RPMI7951 (cell line): Measurements from ENCODE around the gene RSPRY1. TPM values are rescaled to one million over a fixed set of nuclear protein-coding genes. Genes with fewer than 3 reads are reported as not detected.

Source experiments
- DNase-seq: peaks from one replicate; pipeline ENCODE4 v3.0.0-alpha.2; 2012; ENCODE audit warnings: low read depth
- total RNA-seq: library from RNA; depleted of rRNA; stranded (reverse); fragments of >200 nt; shearing (Covaris generic); gene quantifications from 2 replicates; pipeline ENCODE4 v1.2.3, GENCODE V29; 2014; rRNA removed

RSPRY1 gene
- total RNA-seq: 41.5 and 42.0 TPM in 2 replicates

DNA sequence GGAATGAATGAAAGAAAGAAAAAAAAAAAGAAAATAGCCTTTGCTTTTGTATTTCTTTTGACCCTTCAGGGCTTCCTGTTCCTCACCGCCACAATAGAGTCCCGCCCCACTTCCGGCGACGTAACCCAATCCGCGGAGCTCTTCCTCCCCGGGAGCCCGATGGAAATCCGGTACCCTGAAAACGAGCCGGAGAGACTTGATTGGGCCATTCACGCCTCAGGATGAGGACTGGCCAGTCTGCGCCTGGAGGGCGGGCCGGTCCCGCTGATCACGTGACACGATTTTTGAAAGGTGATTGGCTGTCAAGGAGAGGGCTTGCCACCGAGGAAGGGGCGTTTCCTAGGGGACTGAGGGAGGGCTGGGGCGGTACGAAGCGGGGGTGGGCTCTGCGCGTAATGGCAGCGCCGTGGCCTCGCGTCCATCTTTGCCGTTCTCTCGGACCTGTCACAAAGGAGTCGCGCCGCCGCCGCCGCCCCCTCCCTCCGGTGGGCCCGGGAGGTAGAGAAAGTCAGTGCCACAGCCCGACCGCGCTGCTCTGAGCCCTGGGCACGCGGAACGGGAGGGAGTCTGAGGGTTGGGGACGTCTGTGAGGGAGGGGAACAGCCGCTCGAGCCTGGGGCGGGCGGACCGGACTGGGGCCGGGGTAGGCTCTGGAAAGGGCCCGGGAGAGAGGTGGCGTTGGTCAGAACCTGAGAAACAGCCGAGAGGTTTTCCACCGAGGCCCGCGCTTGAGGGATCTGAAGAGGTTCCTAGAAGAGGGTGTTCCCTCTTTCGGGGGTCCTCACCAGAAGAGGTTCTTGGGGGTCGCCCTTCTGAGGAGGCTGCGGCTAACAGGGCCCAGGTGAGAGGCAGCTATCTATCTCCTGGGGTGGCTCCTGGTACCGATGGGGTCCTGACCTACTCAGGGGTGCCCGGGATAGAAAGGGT is at the start of gene RSPRY1, which contains the start of gene PSME3IP1:
Gene RSPRY1, plus strand, starts transcription at position 385 of the 927 bp plus-strand sequence. CDS start 18,330 bp downstream, outside the sequence.
Gene PSME3IP1, minus strand, starts transcription at position 95 of the 927 bp plus-strand sequence. CDS start 12,185 bp downstream, outside the sequence.
- peak; percentile 99 for DNase-seq

- DNase-seq: no peak
Measured at GRCh38 chr16:57137043-57137442, 49.1 kb upstream of the RSPRY1 start.

DNA sequence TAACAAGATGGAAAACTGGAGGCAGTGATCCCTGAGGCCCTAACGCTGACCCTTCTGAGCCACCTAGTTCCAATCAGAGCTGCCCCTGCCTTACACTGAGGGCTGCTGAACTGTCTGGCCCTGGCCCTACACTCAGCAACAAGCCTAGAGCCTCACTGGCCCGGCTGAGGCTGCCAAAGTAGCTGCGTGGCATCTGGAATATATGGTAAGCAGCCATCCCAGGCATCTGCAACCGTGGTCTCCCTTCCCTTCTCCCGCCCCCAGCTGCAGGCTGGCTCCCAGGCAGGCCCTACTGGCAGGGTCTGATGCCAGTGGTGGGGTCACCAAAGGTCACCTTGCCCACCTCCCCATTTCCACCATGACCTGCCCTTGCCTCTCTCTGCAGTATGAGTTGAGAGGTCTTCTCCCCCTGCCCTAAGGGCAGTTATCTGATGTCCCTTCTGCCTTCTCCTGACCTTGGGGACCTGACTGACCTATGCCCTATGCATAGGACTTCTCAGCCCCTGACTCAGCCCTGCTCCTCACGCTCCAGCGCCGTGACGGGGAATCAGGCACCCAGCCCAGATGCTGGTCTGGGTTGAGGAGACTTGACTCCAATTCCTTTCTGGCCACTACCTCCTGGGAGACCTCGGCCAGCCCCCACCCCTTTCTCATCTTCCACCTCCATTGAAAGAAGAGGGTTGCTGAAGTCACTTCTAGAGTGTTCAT is 48.4 kb upstream of the RSPRY1 start:
- DNase-seq: no peak

DNA sequence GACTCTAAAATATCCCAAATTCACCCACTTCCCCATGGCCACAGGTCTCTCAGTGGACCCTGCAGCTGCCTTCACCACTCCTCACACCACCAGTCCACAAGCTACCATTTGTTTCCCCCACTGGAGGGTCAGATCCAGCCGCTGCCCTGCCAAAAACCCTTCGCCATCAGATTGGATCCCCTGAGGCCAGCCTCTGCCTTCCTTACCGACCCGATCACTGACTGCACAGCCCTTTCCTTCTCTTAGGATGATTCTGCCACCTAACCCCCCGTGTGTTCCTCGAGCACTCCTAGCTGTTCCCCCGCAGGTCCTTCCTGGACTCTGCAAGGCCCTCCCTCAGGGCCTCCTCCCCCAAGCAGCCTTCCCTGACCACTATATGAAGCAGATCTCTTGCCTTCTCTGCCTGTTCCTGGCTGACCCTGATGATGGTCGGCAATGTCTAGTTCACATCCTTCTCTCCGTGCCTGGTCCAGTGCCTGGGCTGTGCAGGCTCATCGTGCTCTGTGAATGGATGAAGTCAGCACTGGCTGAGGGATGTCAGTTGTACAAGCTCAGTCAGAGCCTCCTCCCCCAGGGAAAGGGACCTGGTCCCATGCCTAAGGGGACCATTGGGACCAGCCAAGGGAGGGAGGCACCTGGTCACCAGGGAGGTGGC is 47.7 kb upstream of the RSPRY1 start:
- DNase-seq: no peak

- DNase-seq: no peak
Measured at GRCh38 chr16:57140931-57141668, 45.0 kb upstream of the RSPRY1 start.

- no peak for DNase-seq
Measured at GRCh38 chr16:57141822-57142631, 44.1 kb upstream of the RSPRY1 start.

GRCh38 chr16:57143149-57143921 is 42.8 kb upstream of the RSPRY1 start:
- no peak for DNase-seq

DNA sequence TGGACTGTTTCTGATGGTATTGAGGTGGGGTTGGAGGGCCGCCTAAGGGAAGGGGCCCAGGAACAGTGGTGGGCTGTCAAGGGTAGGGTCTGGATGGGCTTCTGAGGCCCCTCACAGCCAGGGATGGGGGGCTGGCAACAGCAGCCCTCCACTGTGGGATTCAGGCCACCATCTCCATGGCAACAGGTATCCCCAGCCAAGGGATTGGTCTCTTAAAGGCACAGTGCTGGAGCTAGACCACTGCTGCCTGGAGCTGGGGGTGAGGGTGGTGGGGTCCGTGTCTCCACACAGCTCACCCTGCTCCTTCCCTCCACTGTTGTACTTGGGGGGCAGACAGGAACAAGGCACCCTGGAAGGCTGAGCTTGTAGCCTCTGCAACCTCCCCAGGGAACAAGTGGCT is 42.1 kb upstream of the RSPRY1 start:
- no peak for DNase-seq

DNA sequence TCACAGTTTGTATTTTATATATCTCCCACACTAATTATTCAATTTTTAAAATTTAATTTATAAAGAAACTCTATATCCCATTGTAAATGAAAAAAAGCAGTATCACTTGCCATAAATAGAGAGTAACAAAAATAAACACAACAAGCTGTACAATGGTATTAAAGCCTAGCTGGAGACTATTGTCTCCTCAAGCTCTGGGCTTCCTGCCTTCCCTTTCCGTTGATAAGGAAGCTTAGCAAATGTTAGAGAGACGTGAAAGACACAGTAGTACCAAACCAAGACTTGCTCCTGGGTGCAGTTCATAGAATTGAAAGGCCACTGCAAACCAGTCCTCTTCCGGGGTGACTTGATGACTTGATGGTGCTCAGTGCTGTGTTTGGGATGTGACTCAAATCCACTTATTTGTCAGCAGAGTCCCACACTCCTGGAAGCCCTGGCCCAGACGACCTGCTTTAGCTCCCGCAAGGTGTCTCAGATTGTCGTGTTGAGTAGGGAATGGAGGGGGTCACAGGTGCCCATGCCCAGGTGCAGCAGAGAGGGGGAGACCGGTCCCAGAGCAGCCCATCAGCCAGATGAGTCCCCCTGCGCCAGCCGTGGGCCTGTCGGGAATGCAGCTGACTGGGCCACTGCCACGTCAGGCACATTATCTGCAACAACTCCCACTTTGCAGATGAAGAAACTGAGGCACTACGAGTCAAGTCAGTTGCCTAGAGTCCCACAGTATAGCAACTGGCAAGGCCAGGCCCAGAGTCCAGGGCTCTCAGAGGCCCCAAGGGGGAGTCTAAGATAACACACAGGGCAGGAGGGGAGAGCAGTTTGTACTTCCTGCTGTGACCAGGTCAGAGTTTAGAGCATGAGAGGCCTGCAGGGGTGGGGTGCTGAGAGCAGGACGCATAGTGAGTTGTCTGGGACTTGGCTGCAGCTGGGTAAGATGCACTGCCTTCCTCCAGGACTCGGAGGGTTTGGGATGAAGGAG is 40.8 kb upstream of the RSPRY1 start:
- DNase-seq: no peak

DNA sequence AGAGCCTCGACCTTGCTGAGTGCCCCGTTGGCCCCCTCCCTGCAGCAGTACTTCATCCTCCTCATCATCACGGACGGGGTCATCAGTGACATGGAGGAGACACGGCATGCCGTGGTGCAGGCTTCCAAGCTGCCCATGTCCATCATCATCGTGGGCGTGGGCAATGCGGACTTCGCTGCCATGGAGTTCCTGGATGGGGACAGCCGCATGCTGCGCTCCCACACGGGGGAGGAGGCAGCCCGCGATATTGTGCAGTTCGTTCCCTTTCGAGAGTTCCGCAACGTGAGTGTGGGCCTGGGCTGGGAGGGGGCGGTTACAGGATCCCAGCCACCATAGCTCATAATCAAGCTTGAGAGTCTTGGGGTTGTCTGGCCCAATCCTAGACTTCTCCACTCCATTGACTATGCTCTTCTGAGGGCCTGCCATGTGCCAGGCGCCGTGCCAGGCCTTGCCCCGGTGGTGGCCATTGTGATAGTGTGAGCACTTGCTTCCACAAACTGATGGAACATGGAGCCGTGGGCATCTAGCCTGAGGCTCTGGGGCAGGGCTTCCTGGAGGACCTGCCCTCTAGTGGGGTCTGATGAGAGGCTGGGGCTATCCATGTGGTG is 40.0 kb upstream of the RSPRY1 start:
- no peak for DNase-seq

DNA sequence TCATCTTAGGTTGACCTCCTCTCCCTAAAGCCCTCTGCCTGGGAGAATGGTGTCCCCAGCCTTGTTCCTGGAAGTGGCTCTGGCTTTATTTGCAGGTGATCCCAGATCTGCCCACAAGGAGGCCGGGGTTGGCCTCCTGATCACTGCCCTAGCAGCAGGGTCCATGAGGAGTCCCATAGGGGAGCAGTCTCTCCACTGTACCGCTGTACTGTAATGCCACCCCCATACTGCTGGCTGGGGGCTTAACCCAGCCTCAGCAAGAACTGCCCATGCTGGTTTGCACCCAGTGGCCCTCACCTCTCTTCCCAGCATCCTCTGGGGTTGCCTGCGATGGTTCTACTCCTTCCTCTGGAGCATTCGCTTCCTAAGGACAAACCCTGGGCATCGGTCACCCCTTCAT is 39.4 kb upstream of the RSPRY1 start:
- DNase-seq: peak; percentile 19

DNA sequence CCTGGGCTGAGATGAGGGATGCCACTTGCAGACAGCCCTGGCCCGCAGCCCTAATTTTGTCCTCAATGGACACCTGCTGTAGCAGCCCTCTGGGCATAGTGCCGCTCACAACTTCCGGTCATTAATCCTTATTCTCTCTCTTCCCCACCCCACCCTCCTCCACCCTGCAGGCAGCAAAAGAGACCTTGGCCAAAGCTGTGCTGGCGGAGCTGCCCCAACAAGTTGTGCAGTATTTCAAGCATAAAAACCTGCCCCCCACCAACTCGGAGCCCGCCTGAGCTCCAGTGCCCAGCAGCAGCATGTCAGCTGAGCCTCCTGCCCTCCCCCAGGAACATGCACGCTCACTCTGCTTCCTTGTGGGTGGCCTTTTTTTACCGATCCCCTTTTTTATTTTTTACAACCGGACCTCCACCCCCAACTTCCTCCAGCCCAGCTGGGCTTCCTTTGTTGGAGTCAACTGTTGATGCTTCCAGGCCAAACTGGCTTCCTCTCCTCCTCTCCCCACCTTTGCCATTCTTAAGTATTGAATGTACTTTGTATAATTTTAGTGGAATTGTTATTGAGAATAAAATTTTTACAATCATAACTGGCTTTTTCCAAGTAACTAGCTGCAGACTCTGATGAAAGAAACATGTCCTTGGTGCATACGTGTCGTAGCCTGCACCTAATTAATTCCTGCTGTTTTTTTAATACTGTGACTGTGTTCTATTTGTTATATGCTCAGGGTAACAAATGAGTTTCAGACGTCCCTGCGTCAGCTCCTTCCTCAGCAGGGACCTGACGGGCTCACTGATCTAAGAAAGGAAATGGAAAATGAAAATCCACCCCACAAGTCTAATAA is 38.5 kb upstream of the RSPRY1 start:
- no peak for DNase-seq

GRCh38 chr16:57148481-57148880 is 37.6 kb upstream of the RSPRY1 start:
- DNase-seq: no peak

DNA sequence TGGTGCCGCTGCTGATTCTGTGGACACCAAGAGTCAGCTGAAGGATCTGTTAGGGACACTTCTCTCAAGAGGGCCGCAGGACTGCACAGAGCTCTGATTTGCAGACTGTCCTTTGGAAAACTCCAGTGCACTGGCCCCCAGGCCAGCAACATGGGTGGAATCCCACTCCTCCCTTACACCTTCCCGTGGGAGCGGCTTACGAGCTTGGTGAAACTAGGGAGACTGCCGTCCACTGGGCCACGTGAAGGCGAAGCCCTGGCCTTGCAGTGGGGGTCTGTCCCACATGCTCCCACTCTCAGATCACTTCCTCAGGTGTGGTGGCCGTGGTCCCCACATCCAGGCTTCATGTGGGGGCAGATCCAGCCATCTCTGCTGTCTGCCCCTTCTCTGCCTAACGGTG is 36.7 kb upstream of the RSPRY1 start:
- no peak for DNase-seq

- DNase-seq: no peak
Measured at GRCh38 chr16:57150682-57151330, 35.3 kb upstream of the RSPRY1 start.

DNA sequence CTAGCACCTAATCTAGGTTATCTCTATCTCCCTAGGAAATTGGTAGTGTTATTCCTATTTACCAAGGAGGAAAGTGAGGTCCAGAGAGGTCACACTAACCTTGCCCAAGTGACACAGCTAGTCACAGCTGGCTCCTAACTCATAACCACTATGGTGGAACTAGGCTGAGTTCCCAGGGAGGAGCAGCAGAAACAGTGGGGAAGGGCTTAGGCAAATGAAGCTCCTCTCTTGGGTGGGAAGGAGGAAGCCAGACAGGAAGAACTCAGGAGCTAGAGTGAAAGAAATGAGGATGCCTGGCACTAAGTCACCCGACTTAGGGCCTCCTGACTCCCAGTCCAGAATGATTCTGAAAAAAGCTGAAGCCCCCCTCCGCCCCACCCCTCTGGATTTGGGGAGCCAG is 34.8 kb upstream of the RSPRY1 start:
- DNase-seq: no peak
